Ovary (tissue), 3 donors: Measurements from ENCODE around the gene IGFBP6.

Experiments
- EP300 ChIP-seq: sonication (generic); formaldehyde crosslinking; IDR thresholded peaks from one replicate; pipeline ENCODE4 v1.6.1; 2017; ENCODE audit warnings: antibody characterized with exemption
- POLR2A ChIP-seq: fragments of 450-650 bp; IDR thresholded peaks from one replicate; pipeline ENCODE4 v1.6.1; 2017; ENCODE audit warnings: antibody characterized with exemption, mild to moderate bottlenecking, moderate library complexity
- TF ChIP-seq, protein P1 (sequence below), 3 donors: fragments of 450-650 bp in 2 of 3; fragments of 200-600 bp in 1 of 3; IDR thresholded peaks; one replicate each; pipeline versions ENCODE4 v1.5.1 to v1.8.0; 2016 to 2022; ENCODE audit warnings: antibody characterized with exemption in 3 of 3, mild to moderate bottlenecking in 1 of 3
- donor health status: DM: no; HTN: no; CAD: no.

DNA sequence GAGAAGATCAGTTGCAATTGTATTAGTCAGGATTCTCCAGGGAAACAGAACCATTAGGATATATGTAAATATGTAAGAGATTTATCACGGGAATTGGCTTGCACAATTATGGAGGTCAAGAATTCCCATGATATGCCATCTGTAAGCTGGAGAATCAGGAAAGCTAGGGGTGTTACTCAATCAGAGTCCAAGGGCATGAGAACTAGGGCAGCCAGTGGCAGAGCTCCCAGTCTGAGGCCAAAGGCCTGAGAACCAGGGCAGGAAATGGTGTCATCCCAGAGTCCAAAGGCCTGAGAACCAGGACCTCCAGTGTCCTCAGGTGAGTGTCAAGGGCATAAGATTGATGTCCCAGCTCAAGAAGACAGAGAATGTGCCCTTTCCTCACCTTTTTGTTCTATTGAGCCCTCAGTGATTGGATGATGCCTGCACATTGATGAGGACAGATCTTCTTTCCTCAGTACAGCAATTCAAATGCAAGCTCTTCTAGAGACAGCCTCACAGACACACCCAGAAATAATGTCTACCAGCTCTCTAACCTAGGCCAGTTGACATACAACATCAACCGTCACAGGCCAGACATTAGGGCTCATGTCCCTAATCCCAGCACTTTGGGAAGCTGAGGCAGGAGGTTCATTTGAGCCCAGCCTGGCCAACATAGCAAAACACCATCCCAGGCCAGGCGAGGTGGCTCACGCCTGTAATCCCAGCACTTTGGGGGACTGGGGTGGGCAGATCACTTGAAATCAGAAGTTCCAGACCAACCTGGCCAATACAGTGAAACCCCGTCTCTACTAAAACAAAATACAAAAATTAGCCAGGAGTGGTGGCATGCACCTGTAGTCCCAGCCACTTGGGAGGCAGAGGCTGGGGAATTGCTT is 48.2 kb downstream of the IGFBP6 start:
- TF ChIP-seq EP300 (no peak), POLR2A (no peak)
- TF ChIP-seq, protein P1, sequence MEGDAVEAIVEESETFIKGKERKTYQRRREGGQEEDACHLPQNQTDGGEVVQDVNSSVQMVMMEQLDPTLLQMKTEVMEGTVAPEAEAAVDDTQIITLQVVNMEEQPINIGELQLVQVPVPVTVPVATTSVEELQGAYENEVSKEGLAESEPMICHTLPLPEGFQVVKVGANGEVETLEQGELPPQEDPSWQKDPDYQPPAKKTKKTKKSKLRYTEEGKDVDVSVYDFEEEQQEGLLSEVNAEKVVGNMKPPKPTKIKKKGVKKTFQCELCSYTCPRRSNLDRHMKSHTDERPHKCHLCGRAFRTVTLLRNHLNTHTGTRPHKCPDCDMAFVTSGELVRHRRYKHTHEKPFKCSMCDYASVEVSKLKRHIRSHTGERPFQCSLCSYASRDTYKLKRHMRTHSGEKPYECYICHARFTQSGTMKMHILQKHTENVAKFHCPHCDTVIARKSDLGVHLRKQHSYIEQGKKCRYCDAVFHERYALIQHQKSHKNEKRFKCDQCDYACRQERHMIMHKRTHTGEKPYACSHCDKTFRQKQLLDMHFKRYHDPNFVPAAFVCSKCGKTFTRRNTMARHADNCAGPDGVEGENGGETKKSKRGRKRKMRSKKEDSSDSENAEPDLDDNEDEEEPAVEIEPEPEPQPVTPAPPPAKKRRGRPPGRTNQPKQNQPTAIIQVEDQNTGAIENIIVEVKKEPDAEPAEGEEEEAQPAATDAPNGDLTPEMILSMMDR (IDR thresholded peaks at IDR 0.05), result no peak
